Suprapubic skin (tissue), 4 donors: ENCODE results near the gene INO80E. TPM values are rescaled to one million over a fixed set of nuclear protein-coding genes. Genes with fewer than 3 reads are reported as not detected.
A peak's percentile ranks its signal among the peaks of the same experiment; 100 is the strongest.

ENCODE experiments used
- DNase-seq, 2 donors: peaks; one replicate each; pipeline ENCODE4 v3.0.0-alpha.2; 2019; ENCODE audit warnings: low spot score in 2 of 2
- H3K27ac ChIP-seq: fragments of 200-600 bp; sonication (generic); one replicate; pipeline ENCODE4 v1.5.1; 2019
- H3K27me3 ChIP-seq: fragments of 200-600 bp; sonication (generic); one replicate; pipeline ENCODE4 v1.5.1; 2019
- H3K36me3 ChIP-seq: fragments of 200-600 bp; sonication (generic); one replicate; pipeline ENCODE4 v1.5.1; 2019
- H3K4me1 ChIP-seq: fragments of 200-600 bp; sonication (generic); one replicate; pipeline ENCODE4 v1.5.1; 2019
- H3K4me3 ChIP-seq: fragments of 200-600 bp; sonication (generic); one replicate; pipeline ENCODE4 v1.5.1; 2019; ENCODE audit warnings: mild to moderate bottlenecking
- H3K9me3 ChIP-seq: fragments of 200-600 bp; sonication (generic); one replicate; pipeline ENCODE4 v1.5.1; 2019
- CTCF ChIP-seq, 2 donors: fragments of 200-600 bp in 1 of 2; fragments of 450-650 bp in 1 of 2; sonication (generic) in 1 of 2; IDR thresholded peaks; one replicate each; pipeline ENCODE4 v1.5.1; 2016 to 2019; ENCODE audit warnings: antibody characterized with exemption in 2 of 2, mild to moderate bottlenecking in 1 of 2, moderate library complexity in 1 of 2
- EP300 ChIP-seq: sonication (generic); formaldehyde crosslinking; IDR thresholded peaks from one replicate; pipeline ENCODE4 v1.6.1; 2017; ENCODE audit warnings: antibody characterized with exemption
- POLR2A ChIP-seq, 2 donors: fragments of 450-650 bp; IDR thresholded peaks; one replicate each; pipeline ENCODE4 v1.6.1; 2017; ENCODE audit warnings: antibody characterized with exemption in 2 of 2, mild to moderate bottlenecking in 2 of 2, moderate library complexity in 2 of 2
- POLR2AphosphoS5 ChIP-seq, 3 donors: sonication (generic); formaldehyde crosslinking; IDR thresholded peaks; one replicate each; pipeline ENCODE4 v1.6.1; 2017; ENCODE audit warnings: antibody characterized with exemption in 3 of 3
- WGBS: methylation state at CpG from one replicate; pipeline ENCODE4 v1.1.5; 2018; 5-methylcytosine and 5-hydroxymethylcytosine counted together
- total RNA-seq, 4 donors: library from RNA; depleted of rRNA; stranded (reverse); fragments of >200 nt; gene quantifications; one replicate each; pipeline ENCODE4 v1.1.0, GENCODE V29; 2016

The INO80E gene
- total RNA-seq, 4 donors from 2014 or later = 48.2 to 58.7 (median 51.0) TPM

- H3K27me3 ChIP-seq = no peaks in the 10 kb centered on the region
- DNase-seq = no peak
- H3K36me3 ChIP-seq = no peaks in the 10 kb centered on the region
- H3K4me3 ChIP-seq = no peak overlapping the region
- WGBS = 85% methylated on average over 3 of the region's 3 CpGs
- H3K27ac ChIP-seq = no peak overlapping the region
- TF ChIP-seq CTCF (IDR thresholded peaks at IDR 0.05) (no peak), POLR2A (IDR thresholded peaks at IDR 0.05) (no peak), EP300 (no peak), POLR2AphosphoS5 (IDR thresholded peaks at IDR 0.05) (no peak)
- H3K9me3 ChIP-seq = no peaks in the 10 kb centered on the region
- peaks cover 36% of the 10 kb centered on the region for H3K4me1 ChIP-seq
These were observed 55.5 kb downstream of the INO80E start for GRCh38 chr16:30051518-30051917.

GRCh38 chr16:30052671-30053372 is 56.8 kb downstream of the INO80E start:
- Histone ChIP-seq H3K36me3 (no peaks in the 10 kb centered on the region), H3K4me3 (peak overlapping the region; percentile 63), H3K27me3 (no peaks in the 10 kb centered on the region), H3K4me1 (peaks cover 36% of the 10 kb centered on the region), H3K9me3 (no peaks in the 10 kb centered on the region), H3K27ac (no peak overlapping the region)
- 18% methylated on average over 11 of the region's 58 CpGs for WGBS
- DNase-seq = peak; percentile 95 to 98
- TF ChIP-seq CTCF (IDR thresholded peaks at IDR 0.05) (no peak), EP300 (no peak), POLR2AphosphoS5 (IDR thresholded peaks at IDR 0.05) (peak in 2 of 3 donors; percentile 80 to 98), POLR2A (IDR thresholded peaks at IDR 0.05) (no peak)

- Histone ChIP-seq H3K9me3 (no peaks in the 10 kb centered on the region), H3K4me1 (peaks cover 36% of the 10 kb centered on the region), H3K36me3 (no peaks in the 10 kb centered on the region), H3K4me3 (peak overlapping the region; percentile 63), H3K27me3 (no peaks in the 10 kb centered on the region), H3K27ac (no peak overlapping the region)
- DNase-seq = no peak
- WGBS = 7% methylated on average over 15 of the region's 19 CpGs
- TF ChIP-seq POLR2AphosphoS5 (IDR thresholded peaks at IDR 0.05) = no peak
- TF ChIP-seq EP300 = no peak
- no peak for TF ChIP-seq POLR2A (IDR thresholded peaks at IDR 0.05)
- TF ChIP-seq CTCF (IDR thresholded peaks at IDR 0.05) = no peak
These were observed 57.5 kb downstream of the INO80E start for GRCh38 chr16:30053376-30054015.

- 71% methylated on average over 8 of the region's 8 CpGs for WGBS
- TF ChIP-seq POLR2A (IDR thresholded peaks at IDR 0.05) = no peak
- H3K27ac ChIP-seq = no peak overlapping the region
- no peak overlapping the region for H3K4me3 ChIP-seq
- peaks cover 36% of the 10 kb centered on the region for H3K4me1 ChIP-seq
- H3K27me3 ChIP-seq = no peaks in the 10 kb centered on the region
- H3K36me3 ChIP-seq = no peaks in the 10 kb centered on the region
- DNase-seq = no peak
- no peaks in the 10 kb centered on the region for H3K9me3 ChIP-seq
These were observed 58.4 kb downstream of the INO80E start for GRCh38 chr16:30054451-30054850.

- no peaks in the 10 kb centered on the region for H3K36me3 ChIP-seq
- no peak overlapping the region for H3K27ac ChIP-seq
- H3K4me3 ChIP-seq = no peak overlapping the region
- TF ChIP-seq POLR2A (IDR thresholded peaks at IDR 0.05) (no peak), POLR2AphosphoS5 (IDR thresholded peaks at IDR 0.05) (no peak), CTCF (IDR thresholded peaks at IDR 0.05) (peak in 1 of 2 donors; percentile 48), EP300 (no peak)
- no peak for DNase-seq
- H3K9me3 ChIP-seq = no peaks in the 10 kb centered on the region
- H3K4me1 ChIP-seq = peaks cover 35% of the 10 kb centered on the region
- 38% methylated on average over 10 of the region's 10 CpGs for WGBS
- no peaks in the 10 kb centered on the region for H3K27me3 ChIP-seq
These were observed 59.0 kb downstream of the INO80E start for GRCh38 chr16:30054959-30055553.

Other genes starting within 250 kb of the INO80E start
- under 1 TPM in 1 of 4 donors, not detected in 3; 0.89 TPM for gene ZG16, start 218.0 kb upstream of the INO80E start, total RNA-seq
- gene KIF22, start 205.5 kb upstream of the INO80E start, total RNA-seq = 10 to 100 TPM; 42.8 to 65.7 (median 55.1) TPM
- gene MAZ, start 189.7 kb upstream of the INO80E start, total RNA-seq = 100 to 1,000 TPM in 3 of 4 donors, 10 to 100 TPM in 1; 98.4 to 180 (median 125) TPM
- gene PRRT2, start 184.0 kb upstream of the INO80E start, total RNA-seq = 1 to 10 TPM in 3 of 4 donors, not detected in 1; 1.1 to 6.8 (median 3.7) TPM
- gene PAGR1, start 180.1 kb upstream of the INO80E start, total RNA-seq = 10 to 100 TPM; 23.3 to 35.2 (median 23.8) TPM
- gene MVP, start 175.8 kb upstream of the INO80E start, total RNA-seq = 100 to 1,000 TPM in 1 of 4 donors, 10 to 100 TPM in 3; 54.9 to 104 (median 68.1) TPM
- gene CDIPT, start 133.0 kb upstream of the INO80E start, total RNA-seq = 100 to 1,000 TPM in 1 of 4 donors, 10 to 100 TPM in 3; 68.7 to 112 (median 96.7) TPM
- gene SEZ6L2, start 96.7 kb upstream of the INO80E start, total RNA-seq = 1 to 10 TPM in 3 of 4 donors, under 1 TPM in 1; 0.98 to 2.9 (median 1.2) TPM
- under 1 TPM in 1 of 4 donors, not detected in 3; 0.34 TPM for gene ASPHD1, start 95.8 kb upstream of the INO80E start, total RNA-seq
- 10 to 100 TPM; 20.3 to 43.9 (median 32.0) TPM for gene KCTD13, start 70.0 kb upstream of the INO80E start, total RNA-seq
- 100 to 1,000 TPM in 3 of 4 donors, 10 to 100 TPM in 1; 78.0 to 109 (median 106) TPM for gene TMEM219, start 34.2 kb upstream of the INO80E start, total RNA-seq
- 10 to 100 TPM; 29.1 to 54.4 (median 39.1) TPM for gene TAOK2, start 22.4 kb upstream of the INO80E start, total RNA-seq
- gene HIRIP3, start 624 bp upstream of the INO80E start, total RNA-seq = 10 to 100 TPM; 14.6 to 29.3 (median 21.7) TPM
- under 1 TPM in 1 of 4 donors, not detected in 3; 0.42 TPM for gene DOC2A, start 14.8 kb downstream of the INO80E start, total RNA-seq
- not detected for gene C16orf92, start 27.0 kb downstream of the INO80E start, total RNA-seq
- gene TLCD3B, start 35.0 kb downstream of the INO80E start, total RNA-seq = 1 to 10 TPM in 1 of 4 donors, under 1 TPM in 1, not detected in 2; 0.81 to 1.4 TPM
- gene ALDOA, start 69.5 kb downstream of the INO80E start, total RNA-seq = 100 to 1,000 TPM; 794 to 967 (median 870) TPM
- gene PPP4C, start 79.8 kb downstream of the INO80E start, total RNA-seq = 10 to 100 TPM; 52.0 to 66.0 (median 61.2) TPM
- 1 to 10 TPM; 2.7 to 7.6 (median 4.7) TPM for gene TBX6, start 95.7 kb downstream of the INO80E start, total RNA-seq
- gene YPEL3, start 100.0 kb downstream of the INO80E start, total RNA-seq = 100 to 1,000 TPM; 138 to 197 (median 195) TPM
- 10 to 100 TPM in 3 of 4 donors, 1 to 10 TPM in 1; 8.7 to 40.0 (median 12.5) TPM for gene GDPD3, start 117.3 kb downstream of the INO80E start, total RNA-seq
- gene MAPK3, start 127.0 kb downstream of the INO80E start, total RNA-seq = 10 to 100 TPM; 34.1 to 62.4 (median 60.1) TPM
- gene CORO1A, start 187.4 kb downstream of the INO80E start, total RNA-seq = 10 to 100 TPM; 14.5 to 25.3 (median 19.3) TPM
- 100 to 1,000 TPM in 3 of 4 donors, 10 to 100 TPM in 1; 72.7 to 434 (median 197) TPM for gene BOLA2B, start 197.4 kb downstream of the INO80E start, total RNA-seq
- 10 to 100 TPM; 27.3 to 56.2 (median 44.9) TPM for gene SLX1A, start 197.6 kb downstream of the INO80E start, total RNA-seq
- 10 to 100 TPM in 1 of 4 donors, 1 to 10 TPM in 2, not detected in 1; 4.8 to 24.6 (median 7.8) TPM for gene SULT1A3, start 203.0 kb downstream of the INO80E start, total RNA-seq